HG03457 (cell line): ENCODE data around the gene USH1C.

Source experiments
- ATAC-seq: cut with Tn5 transposase; IDR thresholded peaks from one replicate; pipeline ENCODE4 v1.9.1; 2021; ENCODE audit warnings: moderate number of reproducible peaks; ENCODE audit not compliant: unreplicated experiment

USH1C gene

GRCh38 chr11:17508791-17509190, 35.4 kb downstream of the USH1C start:
- ATAC-seq: no peak

DNA sequence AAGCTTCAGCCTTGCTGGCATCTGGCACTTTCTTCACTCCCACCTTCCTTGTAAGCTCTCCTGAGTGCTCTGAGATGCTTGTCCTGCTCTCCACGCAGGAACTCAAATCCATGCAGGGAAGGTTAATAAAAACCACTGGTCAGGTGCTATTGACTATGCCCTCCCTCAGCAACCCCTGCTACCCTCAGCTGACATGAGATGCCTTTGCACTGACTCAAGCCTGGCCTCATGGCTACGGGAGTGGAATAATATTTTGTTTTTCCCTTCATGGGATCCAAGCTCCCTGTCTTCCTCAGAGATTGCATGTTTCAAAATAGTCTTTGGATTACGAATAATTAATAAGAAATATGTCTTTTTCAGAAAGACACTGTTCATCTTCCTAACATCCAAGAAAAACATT, 35.9 kb downstream of the USH1C start:
- no peak for ATAC-seq

DNA sequence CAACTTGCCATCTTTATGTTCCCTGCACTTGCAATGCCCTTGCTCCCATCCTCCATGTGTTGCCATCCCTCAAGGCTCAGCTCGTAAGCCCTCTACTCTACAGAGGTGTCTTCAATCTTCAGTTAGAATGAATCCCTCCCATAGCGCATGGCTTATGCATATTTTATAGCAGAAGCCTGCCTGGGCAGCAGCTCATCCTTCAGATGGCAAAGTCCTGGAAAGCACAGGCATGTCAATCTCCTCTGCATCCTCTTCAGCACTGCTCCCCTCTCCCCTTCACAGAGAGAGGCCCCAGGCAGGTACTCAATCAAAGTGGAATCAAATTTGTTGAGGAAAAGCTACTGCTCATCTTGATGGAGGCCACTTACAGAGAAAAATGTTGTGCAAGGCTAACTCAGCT, 36.4 kb downstream of the USH1C start:
- ATAC-seq: no peak

GRCh38 chr11:17506942-17507341, 37.3 kb downstream of the USH1C start:
- no peak for ATAC-seq

DNA sequence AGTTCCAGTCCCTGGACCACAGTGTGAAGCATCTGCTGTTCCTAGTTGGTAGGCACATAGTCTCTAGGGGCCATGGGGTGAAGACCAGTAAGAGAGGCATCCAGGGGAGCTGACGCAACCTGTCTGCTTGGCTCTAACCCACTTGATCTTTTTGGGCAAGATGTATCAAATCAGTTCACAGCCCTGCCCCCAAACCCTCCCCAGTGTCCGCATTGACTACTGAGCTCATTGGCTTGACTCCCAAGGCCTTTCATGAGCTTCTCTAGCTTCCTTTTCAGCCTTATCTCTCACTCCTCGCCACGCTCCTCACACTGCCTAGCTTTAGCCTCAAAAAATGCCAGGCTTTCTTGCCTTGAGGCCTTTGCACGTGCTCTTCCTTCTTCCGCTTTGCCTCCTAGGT, 37.9 kb downstream of the USH1C start:
- no peak for ATAC-seq

DNA sequence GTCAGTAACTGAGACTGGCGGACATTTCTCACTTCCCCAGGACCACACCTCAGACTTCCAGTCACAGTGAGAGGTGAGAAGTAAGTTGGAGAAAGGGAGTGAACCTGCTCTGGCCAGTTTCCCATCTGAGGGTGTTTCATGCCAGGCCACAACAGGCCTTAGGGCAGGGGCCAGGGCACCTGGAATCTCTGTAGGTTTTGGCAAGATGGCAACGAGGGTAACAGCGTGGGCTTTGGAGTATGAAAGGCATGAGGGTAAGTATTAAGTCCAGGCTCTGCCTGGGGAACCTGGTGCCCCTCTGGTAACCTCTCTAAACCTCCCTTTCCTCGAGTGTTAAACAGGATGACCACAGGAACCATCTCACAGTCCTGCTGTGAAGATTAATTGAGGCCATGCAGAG, 39.1 kb downstream of the USH1C start:
- ATAC-seq: no peak

DNA sequence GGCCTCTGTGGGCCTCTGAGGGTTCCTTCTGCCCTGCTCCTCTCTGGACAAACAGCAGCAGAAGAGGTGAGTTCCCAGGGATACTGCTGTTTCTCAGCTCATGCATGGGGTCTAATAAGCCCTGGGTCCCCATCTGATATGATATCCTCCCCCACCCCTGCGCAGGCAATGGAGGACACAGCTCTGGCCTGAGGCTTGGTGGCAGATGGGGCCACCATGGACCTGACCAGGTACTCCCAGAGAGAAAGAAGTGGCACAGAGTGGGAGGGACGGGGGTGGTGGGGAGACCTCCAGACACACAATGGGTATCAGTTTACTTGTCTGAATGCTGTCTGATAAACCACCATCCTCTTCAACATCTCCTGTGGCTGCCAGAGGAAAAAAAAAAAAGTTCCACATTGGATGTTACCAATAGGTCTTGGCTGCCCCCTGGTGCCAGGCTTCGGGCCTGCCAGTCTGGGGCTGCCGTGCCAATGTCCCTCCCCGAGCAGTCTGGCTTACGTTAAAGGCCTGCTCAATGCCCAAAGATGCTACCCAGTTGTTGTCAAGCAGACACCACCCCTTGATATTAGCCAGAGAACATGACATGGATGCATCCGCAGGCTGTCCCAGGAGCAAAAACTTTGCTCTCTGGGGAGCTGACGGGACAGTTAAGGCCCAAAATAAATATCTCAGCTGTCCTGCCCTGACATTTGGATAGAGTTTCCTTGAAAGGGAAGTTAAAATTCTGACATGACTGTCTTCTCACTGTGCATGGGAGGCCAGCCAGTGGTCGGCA, 39.7 kb downstream of the USH1C start:
- ATAC-seq: no peak

DNA sequence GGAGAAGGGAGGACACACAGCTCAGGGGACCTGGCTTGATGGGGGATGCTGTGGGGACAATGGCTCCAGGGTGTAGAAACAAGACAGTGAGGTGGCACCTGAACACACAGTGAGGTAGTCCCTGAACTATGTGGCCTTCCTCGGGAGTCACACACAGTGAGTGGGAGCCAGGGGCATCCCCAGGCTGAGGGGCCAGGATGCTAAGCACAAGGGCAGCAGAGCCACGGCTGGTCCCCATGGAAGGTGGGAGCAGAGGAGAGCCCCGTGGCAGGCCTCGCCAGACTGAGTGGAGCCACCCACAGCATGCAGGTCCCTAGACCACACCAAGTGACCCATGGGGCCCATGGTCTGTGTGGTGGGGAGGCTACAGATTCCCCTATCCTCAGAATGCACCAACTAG, 41.6 kb downstream of the USH1C start:
- ATAC-seq: no peak

DNA sequence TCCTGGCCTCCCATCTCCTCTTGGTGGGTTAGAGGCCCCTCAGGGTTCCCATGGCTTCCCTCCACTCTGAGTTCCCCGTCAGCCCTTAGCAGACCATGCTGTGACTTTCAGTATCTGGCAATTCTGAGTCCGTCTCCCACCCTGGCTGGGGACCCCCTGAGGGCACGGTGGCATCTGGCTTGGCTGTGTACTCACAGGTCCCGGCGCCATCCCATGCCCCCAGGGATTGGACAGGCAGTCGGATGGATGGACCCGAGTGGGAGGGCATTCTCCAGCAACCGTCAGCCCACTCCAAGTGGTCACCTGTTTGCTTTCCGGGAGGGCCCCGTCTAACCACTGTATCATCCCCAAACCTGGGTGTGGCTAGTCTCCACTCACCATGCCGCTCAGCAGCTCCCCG, 43.5 kb downstream of the USH1C start:
- ATAC-seq: no peak

DNA sequence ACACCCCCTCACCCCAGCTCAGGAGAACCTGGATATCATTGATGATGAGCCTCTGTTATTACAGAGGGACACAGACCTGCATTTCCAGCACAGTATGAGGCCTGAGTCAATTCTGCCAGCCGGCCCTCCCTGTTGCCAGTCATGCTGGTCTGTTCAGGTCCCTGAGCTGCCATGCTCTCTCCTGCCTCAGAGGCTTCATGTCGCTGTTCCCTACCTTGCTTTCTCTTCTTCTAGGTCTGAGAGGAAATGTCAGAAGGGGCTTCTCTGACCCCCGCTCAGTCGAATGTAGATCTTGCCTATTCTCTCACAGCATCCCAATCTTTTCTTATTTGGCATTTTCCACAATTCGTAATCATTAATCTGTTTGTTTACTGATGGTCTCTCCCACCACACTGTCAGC, 45.7 kb downstream of the USH1C start:
- ATAC-seq: no peak

DNA sequence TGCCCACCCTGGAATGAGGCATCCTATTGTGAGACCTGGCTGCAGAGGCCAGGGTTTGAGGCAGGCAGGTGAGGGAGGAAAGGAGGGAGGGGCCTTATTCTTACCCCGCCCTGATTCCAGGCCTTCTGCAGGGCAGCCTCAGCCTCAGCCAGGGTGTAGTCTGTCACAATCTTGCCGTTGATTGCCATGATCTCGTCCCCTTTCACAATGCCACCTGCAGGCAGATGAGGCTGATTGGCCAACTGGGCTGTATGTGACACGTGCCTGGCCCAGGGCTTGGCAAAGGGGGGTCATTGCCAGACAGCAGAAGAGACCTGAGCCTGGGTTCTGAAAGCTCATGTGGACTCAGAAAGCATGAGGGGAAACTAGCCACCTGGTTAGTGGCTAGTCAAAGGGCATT, 46.2 kb downstream of the USH1C start:
- ATAC-seq: no peak

- no peak for ATAC-seq
These were observed 47.8 kb downstream of the USH1C start for GRCh38 chr11:17496406-17496805.

- ATAC-seq: no peak
These were observed 50.2 kb downstream of the USH1C start for GRCh38 chr11:17494019-17494418.

- ATAC-seq: no peak
These were observed 53.3 kb downstream of the USH1C start for GRCh38 chr11:17490938-17491337.

DNA sequence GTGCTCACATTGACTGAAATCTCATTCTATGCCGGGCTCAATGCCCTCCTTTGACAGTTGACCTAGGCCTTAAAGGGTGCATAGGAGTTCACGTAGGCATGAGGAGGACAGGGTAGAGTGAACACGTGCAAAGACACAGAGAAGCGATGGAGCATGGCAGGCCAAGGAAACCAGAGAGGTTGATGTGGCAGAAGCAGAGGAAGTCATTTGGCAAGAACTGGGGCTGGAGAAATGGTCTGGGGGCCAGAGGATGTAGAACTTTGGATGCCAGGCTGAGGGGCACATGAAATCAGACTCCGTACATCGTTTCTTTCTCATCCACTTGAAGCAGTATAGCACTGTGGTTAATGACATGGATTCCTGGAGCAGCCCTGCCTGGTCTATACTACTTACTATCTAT, 54.0 kb downstream of the USH1C start:
- ATAC-seq: no peak

GRCh38 chr11:17489751-17490150, 54.5 kb downstream of the USH1C start:
- ATAC-seq: no peak

GRCh38 chr11:17488563-17488962, 55.7 kb downstream of the USH1C start:
- no peak for ATAC-seq

DNA sequence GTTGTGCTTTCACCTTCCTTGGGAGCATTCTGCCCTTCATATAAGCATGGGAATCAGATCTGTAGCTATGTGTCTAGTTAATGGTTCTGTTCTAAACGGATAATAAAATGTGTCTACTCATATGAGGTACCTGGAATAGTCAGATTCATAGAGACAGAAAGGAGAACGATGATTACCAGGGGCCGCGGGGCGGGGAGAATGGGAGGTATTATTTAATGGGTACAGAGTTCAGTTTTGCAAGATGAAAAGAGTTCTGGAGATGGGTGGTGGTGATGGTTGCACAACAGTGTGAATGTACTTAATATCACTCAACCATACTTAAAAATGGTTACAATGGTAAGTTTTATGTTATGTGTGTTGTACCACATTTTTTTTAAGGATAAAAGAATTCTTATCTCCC, 57.6 kb downstream of the USH1C start:
- ATAC-seq: no peak

DNA sequence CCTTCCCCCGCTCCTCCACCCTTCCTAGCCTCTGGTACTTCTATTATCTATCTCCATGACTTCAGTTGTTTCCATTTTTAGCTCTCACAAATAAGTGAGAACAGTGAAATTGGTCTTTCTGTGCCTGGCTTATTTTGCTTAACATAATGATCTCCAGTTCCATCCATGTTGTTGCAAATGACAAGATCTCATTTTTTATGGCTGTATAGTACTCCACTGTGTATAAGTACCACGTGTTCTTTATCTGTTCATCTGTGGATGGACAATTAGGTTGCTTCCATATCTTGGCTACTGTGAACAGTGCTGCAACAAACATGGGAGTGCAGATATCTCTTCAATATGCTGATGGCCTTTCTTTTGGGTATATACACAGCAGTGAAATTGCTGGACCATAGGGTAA, 60.7 kb downstream of the USH1C start:
- ATAC-seq: no peak

DNA sequence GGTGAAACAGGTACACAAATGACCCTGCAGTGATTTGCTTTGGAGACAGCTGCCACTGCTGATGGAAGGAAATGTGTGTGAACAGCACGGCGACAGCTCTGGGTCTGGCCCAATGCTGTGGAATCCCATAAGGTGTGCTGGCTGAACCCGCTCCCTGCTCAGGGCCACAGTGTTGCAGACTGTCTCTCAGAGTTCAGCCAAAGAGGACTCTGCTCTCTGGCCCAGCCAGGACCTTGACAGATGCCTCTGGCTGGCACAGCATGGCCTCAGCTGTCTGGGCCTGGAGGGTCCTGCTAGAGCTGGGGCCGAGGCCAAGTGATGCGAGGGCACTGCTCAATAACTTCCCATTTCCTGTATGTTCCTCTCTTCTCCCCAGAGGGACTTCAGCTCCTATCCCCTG, 62.3 kb downstream of the USH1C start:
- no peak for ATAC-seq

GRCh38 chr11:17479284-17480214, 64.7 kb downstream of the USH1C start:
- ATAC-seq: no peak

GRCh38 chr11:17478070-17478469, 66.1 kb downstream of the USH1C start:
- ATAC-seq: no peak
